ENCODE measurements around the gene KCNMB2. TPM values are rescaled to one million over a fixed set of nuclear protein-coding genes. Genes with fewer than 3 reads are reported as not detected.

Gene KCNMB2
- total RNA-seq, 1 experiment from 2014 or later, result not detected

GRCh38 chr3:178504128-178504527 is 32.1 kb upstream of the KCNMB2 start:
- Histone ChIP-seq H3K9me3 (ENCODE audit: low read length) (no peaks in the 10 kb centered on the region), H3K9ac (ENCODE audit: low read length) (no peak overlapping the region), H4K20me1 (ENCODE audit: low read length) (no peaks in the 10 kb centered on the region), H3K4me2 (ENCODE audit: low read length) (no peak overlapping the region), H2AFZ (ENCODE audit: low read length) (no peak overlapping the region), H3K4me3 (ENCODE audit: low read length) (no peak overlapping the region), H3K27me3 (ENCODE audit: low read length) (no peaks in the 10 kb centered on the region), H3K9me2 (replicated peaks; ENCODE audit: low read length) (no peaks in the 10 kb centered on the region), H3K4me1 (ENCODE audit: insufficient read depth, low read length) (no peaks in the 10 kb centered on the region; the same call in 1 of the 2 replicates), H3K79me2 (ENCODE audit: low read length) (no peaks in the 10 kb centered on the region), H3F3A (ENCODE audit: low read length, unreplicated experiment) (no peaks in the 10 kb centered on the region), H3K36me3 (ENCODE audit: low read depth, low read length) (no peaks in the 10 kb centered on the region), H3K27ac (ENCODE audit: low read length) (no peak overlapping the region)
- intact Hi-C loops (cut with micrococcal nuclease), result no loop called here
- no TSS peak for BruUV-seq (replicated peaks)
- peak; percentile 27 for DNase-seq
- TF ChIP-seq EZH2 (IDR thresholded peaks at IDR 0.05; ENCODE audit: low read length, unreplicated experiment) (no peak), EZH2phosphoT487 (IDR thresholded peaks at IDR 0.05; ENCODE audit: borderline replicate concordance, low read length) (no peak)
- TF ChIP-seq, protein P1, sequence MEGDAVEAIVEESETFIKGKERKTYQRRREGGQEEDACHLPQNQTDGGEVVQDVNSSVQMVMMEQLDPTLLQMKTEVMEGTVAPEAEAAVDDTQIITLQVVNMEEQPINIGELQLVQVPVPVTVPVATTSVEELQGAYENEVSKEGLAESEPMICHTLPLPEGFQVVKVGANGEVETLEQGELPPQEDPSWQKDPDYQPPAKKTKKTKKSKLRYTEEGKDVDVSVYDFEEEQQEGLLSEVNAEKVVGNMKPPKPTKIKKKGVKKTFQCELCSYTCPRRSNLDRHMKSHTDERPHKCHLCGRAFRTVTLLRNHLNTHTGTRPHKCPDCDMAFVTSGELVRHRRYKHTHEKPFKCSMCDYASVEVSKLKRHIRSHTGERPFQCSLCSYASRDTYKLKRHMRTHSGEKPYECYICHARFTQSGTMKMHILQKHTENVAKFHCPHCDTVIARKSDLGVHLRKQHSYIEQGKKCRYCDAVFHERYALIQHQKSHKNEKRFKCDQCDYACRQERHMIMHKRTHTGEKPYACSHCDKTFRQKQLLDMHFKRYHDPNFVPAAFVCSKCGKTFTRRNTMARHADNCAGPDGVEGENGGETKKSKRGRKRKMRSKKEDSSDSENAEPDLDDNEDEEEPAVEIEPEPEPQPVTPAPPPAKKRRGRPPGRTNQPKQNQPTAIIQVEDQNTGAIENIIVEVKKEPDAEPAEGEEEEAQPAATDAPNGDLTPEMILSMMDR (conservative IDR thresholded peaks at IDR 0.05; ENCODE audit: low read depth, low read length), result no peak
- ChIA-PET POLR2A (ENCODE audit: unreplicated experiment) (no interaction called here), CTCF (no interaction called here)
- no peak; the same call in 1 of the 2 replicates for ATAC-seq

DNA sequence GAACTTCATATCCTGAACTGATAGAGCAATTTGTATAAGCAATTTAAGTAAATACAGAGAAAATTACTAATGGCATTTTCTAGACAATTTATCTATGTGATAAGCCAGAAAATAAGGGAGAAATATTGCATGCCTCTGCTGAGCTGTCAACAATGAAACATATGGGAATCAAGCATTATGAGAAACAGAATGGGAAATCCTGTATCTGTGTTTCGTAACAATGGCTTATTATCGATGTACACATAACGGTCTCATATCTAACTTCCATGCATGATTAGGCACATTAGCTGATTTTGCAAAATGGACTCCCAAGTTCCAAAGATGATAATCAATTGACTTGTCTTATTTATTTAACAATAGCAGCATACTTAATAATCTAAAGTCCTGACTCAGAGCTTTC is 30.4 kb upstream of the KCNMB2 start:
- Histone ChIP-seq H2AFZ (ENCODE audit: low read length) (no peak overlapping the region), H3K4me2 (ENCODE audit: low read length) (no peak overlapping the region), H3K9ac (ENCODE audit: low read length) (no peak overlapping the region), H3K27ac (ENCODE audit: low read length) (no peak overlapping the region), H4K20me1 (ENCODE audit: low read length) (no peaks in the 10 kb centered on the region), H3K4me3 (ENCODE audit: low read length) (no peak overlapping the region), H3K4me1 (ENCODE audit: insufficient read depth, low read length) (no peaks in the 10 kb centered on the region; the same call in 1 of the 2 replicates), H3K9me3 (ENCODE audit: low read length) (no peaks in the 10 kb centered on the region), H3F3A (ENCODE audit: low read length, unreplicated experiment) (no peaks in the 10 kb centered on the region), H3K79me2 (ENCODE audit: low read length) (no peaks in the 10 kb centered on the region), H3K36me3 (ENCODE audit: low read depth, low read length) (no peaks in the 10 kb centered on the region), H3K9me2 (replicated peaks; ENCODE audit: low read length) (no peaks in the 10 kb centered on the region), H3K27me3 (ENCODE audit: low read length) (0 out of 2 replicates have a peak, but pooled peaks cover 6% of the 10 kb centered on the region)
- intact Hi-C loops (cut with micrococcal nuclease), result no loop called here
- POLR2A ChIA-PET (ENCODE audit: unreplicated experiment), result no interaction called here
- TF ChIP-seq, protein P1 (conservative IDR thresholded peaks at IDR 0.05; ENCODE audit: low read depth, low read length), result no peak
- no peak for TF ChIP-seq EZH2 (IDR thresholded peaks at IDR 0.05; ENCODE audit: low read length, unreplicated experiment)
- no peak for TF ChIP-seq EZH2phosphoT487 (IDR thresholded peaks at IDR 0.05; ENCODE audit: borderline replicate concordance, low read length)
- no peak for DNase-seq
- no TSS peak for BruUV-seq (replicated peaks)
- CTCF ChIA-PET, result no interaction called here
- ATAC-seq, result no peak

DNA sequence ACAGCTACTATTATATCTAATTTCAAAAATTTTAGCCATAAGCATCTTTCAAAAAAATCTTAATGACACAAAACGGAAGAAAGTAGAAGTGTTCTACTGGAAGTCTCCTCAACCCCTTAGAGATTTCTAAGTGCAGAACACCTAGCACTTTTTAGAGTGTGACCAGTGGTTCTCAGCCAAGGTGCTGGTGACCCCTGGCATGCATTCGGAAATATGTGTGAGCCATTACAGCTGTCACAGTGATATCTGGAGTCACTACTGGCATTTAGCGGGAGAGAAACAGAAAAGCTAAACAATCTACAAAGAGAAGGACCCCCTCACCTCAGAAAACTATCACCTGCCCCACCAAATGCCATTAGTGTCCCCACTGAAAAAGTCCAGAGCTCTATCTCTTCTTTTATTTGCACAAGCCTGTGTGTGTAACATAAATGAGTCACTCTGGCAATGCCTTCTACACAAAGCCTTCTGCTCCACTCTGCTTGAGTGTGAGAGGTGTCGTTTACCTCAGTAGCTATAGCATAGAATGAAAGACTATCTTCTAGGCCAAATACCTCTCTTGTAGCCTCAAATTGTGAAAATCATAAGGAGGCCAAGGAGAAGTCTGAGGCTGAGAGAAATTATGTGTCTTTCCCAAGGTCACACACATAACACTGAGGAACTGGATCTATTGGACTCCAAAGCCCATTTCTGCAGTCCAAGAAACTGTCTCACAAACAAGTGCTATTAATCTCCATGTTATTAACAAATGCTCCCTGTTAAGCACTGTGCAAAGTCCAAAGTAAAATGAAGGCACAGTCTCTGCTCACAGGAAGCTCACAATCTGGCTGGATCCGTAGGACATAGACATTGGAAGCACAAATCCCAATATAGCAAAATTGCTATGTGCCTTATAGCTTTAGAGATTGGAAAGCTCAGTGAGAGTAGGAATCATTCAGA is 28.5 kb upstream of the KCNMB2 start:
- no peak overlapping the region for H2AFZ ChIP-seq (ENCODE audit: low read length)
- DNase-seq (peak; percentile 34), ATAC-seq (peak; percentile 77)
- no peak overlapping the region for H3K4me3 ChIP-seq (ENCODE audit: low read length)
- POLR2A ChIA-PET (ENCODE audit: unreplicated experiment), result no interaction called here
- H3K9ac ChIP-seq (ENCODE audit: low read length), result no peak overlapping the region
- no peaks in the 10 kb centered on the region for H3K36me3 ChIP-seq (ENCODE audit: low read depth, low read length)
- H3K4me2 ChIP-seq (ENCODE audit: low read length), result no peak overlapping the region
- no peaks in the 10 kb centered on the region for H3F3A ChIP-seq (ENCODE audit: low read length, unreplicated experiment)
- no peaks in the 10 kb centered on the region for H3K9me2 ChIP-seq (replicated peaks; ENCODE audit: low read length)
- BruUV-seq (replicated peaks), result no TSS peak
- H3K27ac ChIP-seq (ENCODE audit: low read length), result no peak overlapping the region
- H3K9me3 ChIP-seq (ENCODE audit: low read length), result no peaks in the 10 kb centered on the region
- TF ChIP-seq, protein P1 (conservative IDR thresholded peaks at IDR 0.05; ENCODE audit: low read depth, low read length), result no peak
- TF ChIP-seq EZH2 (IDR thresholded peaks at IDR 0.05; ENCODE audit: low read length, unreplicated experiment), result no peak
- H3K4me1 ChIP-seq (ENCODE audit: insufficient read depth, low read length), result no peaks in the 10 kb centered on the region; the same call in 1 of the 2 replicates
- CTCF ChIA-PET, result no interaction called here
- H3K79me2 ChIP-seq (ENCODE audit: low read length), result no peaks in the 10 kb centered on the region
- intact Hi-C loops (cut with micrococcal nuclease), result no loop called here
- H4K20me1 ChIP-seq (ENCODE audit: low read length), result no peaks in the 10 kb centered on the region
- peaks cover 20% of the 10 kb centered on the region; the same call in 1 of the 2 replicates for H3K27me3 ChIP-seq (ENCODE audit: low read length)
